Endothelial cell of umbilical vein (primary cell): ENCODE measurements around the gene SYNM. TPM values are rescaled to one million over a fixed set of nuclear protein-coding genes. Genes with fewer than 3 reads are reported as not detected.

Source experiments
- BruUV-seq: library from RNA; stranded (reverse); fragments of 400-500 nt; replicated peaks from 2 replicates; lab custom pipeline; 2021; lab: Mats Ljungman, UMichigan
- CTCF ChIA-PET: fragments of 300-600, 350-600 bp; sonication (Branson Sonifier 250); formaldehyde crosslinking; loops from one replicate; lab custom pipeline; 2021; ENCODE audit warnings: antibody characterized with exemption, inconsistent platforms; lab: Charles Lee
- POLR2A ChIA-PET: fragments of 300-600, 350-600 bp; sonication (Branson Sonifier 250); formaldehyde crosslinking; loops from one replicate; lab custom pipeline; 2021; ENCODE audit warnings: antibody characterized with exemption, inconsistent platforms; lab: Charles Lee
- DNase-seq: peaks from one replicate; pipeline ENCODE4 v3.0.0-alpha.2; 2011; ENCODE audit warnings: low read depth, low spot score
- FAIRE-seq: peaks from 2 replicates; lab custom pipeline; 2011; peaks lifted over from hg19 to GRCh38; lab: Jason Lieb, UNC
- H2AFZ ChIP-seq: 2 replicates; pipeline ENCODE4 v1.6.0; 2012; ENCODE audit warnings: low read depth, low read length, control low read depth, inconsistent platforms
- H3K27ac ChIP-seq: 2 replicates; pipeline ENCODE4 v1.5.1; 2011; ENCODE audit warnings: low read depth, mild to moderate bottlenecking, control low read depth, low read length, moderate library complexity; ENCODE audit not compliant: insufficient read depth
- H3K27me3 ChIP-seq, 2 experiments: 2 replicates each; pipeline versions ENCODE4 v1.6.0 to v1.6.1; 2011; ENCODE audit warnings: low read length in 2 of 2, mixed read lengths in 1 of 2; ENCODE audit not compliant: control insufficient read depth in 2 of 2, insufficient read depth in 2 of 2
- H3K36me3 ChIP-seq, 2 experiments: 2 replicates in 1 of 2; 3 replicates in 1 of 2; pipeline ENCODE4 v1.5.1; 2011; ENCODE audit warnings: low read length in 2 of 2, mild to moderate bottlenecking in 1 of 2, moderate library complexity in 1 of 2; ENCODE audit not compliant: control insufficient read depth in 2 of 2, insufficient read depth in 2 of 2; ENCODE audit errors: extremely low read depth in 1 of 2
- H3K4me1 ChIP-seq: 3 replicates; pipeline ENCODE4 v1.5.1; 2011; ENCODE audit warnings: mild to moderate bottlenecking, low read length; ENCODE audit not compliant: control insufficient read depth, insufficient read depth; ENCODE audit errors: extremely low read depth
- H3K4me2 ChIP-seq: 2 replicates; pipeline ENCODE4 v1.6.1; 2011; ENCODE audit warnings: low read length, control low read depth, mixed read lengths; ENCODE audit not compliant: insufficient read depth
- H3K4me3 ChIP-seq, 3 experiments: fragments of 200-600 bp in 1 of 3; sonication (generic), shearing (Covaris generic) in 1 of 3; replicated peaks in 1 of 3; 2 replicates each; pipeline ENCODE4 v1.5.1; 2011 to 2016; ENCODE audit warnings: control low read depth in 3 of 3, low read length in 3 of 3, mild to moderate bottlenecking in 2 of 3, inconsistent platforms in 1 of 3, low read depth in 1 of 3, moderate library complexity in 1 of 3; ENCODE audit not compliant: insufficient read depth in 1 of 3
- H3K79me2 ChIP-seq: 2 replicates; pipeline ENCODE4 v1.6.0; 2012; ENCODE audit warnings: low read length, inconsistent platforms; ENCODE audit not compliant: control insufficient read depth, insufficient read depth
- H3K9ac ChIP-seq: replicated peaks from 2 replicates; pipeline ENCODE3; 2011; ENCODE audit warnings: low read length, control low read depth; ENCODE audit not compliant: insufficient read depth; ENCODE audit errors: extremely low read depth
- H3K9me1 ChIP-seq: replicated peaks from 3 replicates; pipeline ENCODE4 v1.6.0; 2011; ENCODE audit warnings: mild to moderate bottlenecking, low read length; ENCODE audit not compliant: control insufficient read depth, insufficient read depth; ENCODE audit errors: extremely low read depth
- H3K9me3 ChIP-seq: replicated peaks from 2 replicates; pipeline ENCODE4 v1.5.1; 2012; ENCODE audit warnings: low read length, inconsistent platforms; ENCODE audit not compliant: control insufficient read depth, insufficient read depth
- H4K20me1 ChIP-seq: replicated peaks from 2 replicates; pipeline ENCODE3; 2011; ENCODE audit warnings: mild to moderate bottlenecking, low read length; ENCODE audit not compliant: control insufficient read depth, insufficient read depth; ENCODE audit errors: extremely low read depth
- EZH2 ChIP-seq: IDR thresholded peaks from 2 replicates; pipeline ENCODE4 v1.6.1; 2012; ENCODE audit warnings: borderline replicate concordance, low read depth, mild to moderate bottlenecking, moderate library complexity, low read length, inconsistent platforms; ENCODE audit not compliant: severe bottlenecking
- FOS ChIP-seq: IDR thresholded peaks from 2 replicates; pipeline ENCODE4 v1.6.1; 2011; ENCODE audit warnings: mild to moderate bottlenecking, low read length, moderate library complexity, borderline replicate concordance; ENCODE audit not compliant: insufficient read depth
- GATA2 ChIP-seq: IDR thresholded peaks from 2 replicates; pipeline ENCODE4 v1.7.0; 2011; ENCODE audit warnings: low read depth, mild to moderate bottlenecking, moderate library complexity, mixed read lengths, low read length; ENCODE audit not compliant: insufficient read length, insufficient read depth
- JUN ChIP-seq: IDR thresholded peaks from 2 replicates; pipeline ENCODE4 v1.6.1; 2011; ENCODE audit warnings: borderline replicate concordance, low read depth; ENCODE audit not compliant: insufficient read length, insufficient read depth
- MAX ChIP-seq: IDR thresholded peaks from 2 replicates; pipeline ENCODE4 v1.6.1; 2011; ENCODE audit not compliant: insufficient read depth, insufficient read length
- MYC ChIP-seq: IDR thresholded peaks from one replicate; pipeline ENCODE4 v1.6.1; 2011; ENCODE audit warnings: mild to moderate bottlenecking, low read depth, low read length
- POLR2A ChIP-seq: IDR thresholded peaks from 2 replicates; pipeline ENCODE4 v1.6.1; 2012; ENCODE audit warnings: low read depth, mild to moderate bottlenecking, control low read depth, low read length
- POLR2AphosphoS5 ChIP-seq: IDR thresholded peaks from 2 replicates; pipeline ENCODE4 v1.6.1; 2012; ENCODE audit warnings: low read depth, mild to moderate bottlenecking, control low read depth, low read length, moderate library complexity; ENCODE audit not compliant: insufficient read depth
- dilution Hi-C: fragments of 300-500 bp; cut with MboI; formaldehyde crosslinking; loops from one replicate; pipeline ENCODE4 v1.15.0; 2019; ENCODE audit warnings: low sequenced_read_pairs; ENCODE audit not compliant: extremely low pct_ligation_motif_present
- intact Hi-C: fragments of 100-400 bp; cut with micrococcal nuclease; formaldehyde crosslinking; loops from one replicate; pipeline ENCODE4 v1.10.0; 2022
- polyA plus RNA-seq, 4 experiments: library from polyadenylated mRNA; depleted of rRNA in 3 of 4; stranded (reverse) in 3 of 4; unstranded in 1 of 4; fragments of >200 nt; gene quantifications; 2 replicates each; pipeline versions ENCODE4 v1.2.1 to v1.2.3, GENCODE V29; 2011 to 2012; ENCODE audit warnings: missing spikeins in 1 of 4
- total RNA-seq: library from RNA; stranded (reverse); gene quantifications from 2 replicates; pipeline ENCODE4 v1.2.3, GENCODE V29; 2021
- TF ChIP-seq, protein P1 (sequence below), 2 donors: IDR thresholded peaks; 1 replicate in 1 of 2; 2 replicates in 1 of 2; pipeline ENCODE4 v1.5.1; 2011; ENCODE audit warnings: low read length in 2 of 2, mild to moderate bottlenecking in 2 of 2, moderate library complexity in 2 of 2, control low read depth in 1 of 2, inconsistent platforms in 1 of 2, low read depth in 1 of 2; ENCODE audit not compliant: insufficient read depth in 1 of 2; ENCODE audit errors: extremely low read depth in 1 of 2

Gene SYNM
- total and polyA plus RNA-seq, 2 donors (not counting 3 experiments of a cell fraction or from before 2014, with no cell fraction given): 3.7 to 10.2 TPM

GRCh38 chr15:99092554-99093172 lies 12.2 kb upstream of the SYNM start:
- Histone ChIP-seq H3K9me1 (no peaks in the 10 kb centered on the region), H3K79me2 (no peaks in the 10 kb centered on the region), H3K27ac (no peak overlapping the region), H2AFZ (no peak overlapping the region), H3K27me3 (no peaks in the 10 kb centered on the region), H3K4me2 (no peak overlapping the region), H3K9me3 (no peaks in the 10 kb centered on the region), H4K20me1 (no peaks in the 10 kb centered on the region), H3K9ac (no peak overlapping the region), H3K36me3 (no peaks in the 10 kb centered on the region), H3K4me3 (no peak overlapping the region), H3K4me1 (no peaks in the 10 kb centered on the region)
- CTCF ChIA-PET: interaction anchor here (4.9 kb wide), 1 partner anchor 8 kb away, joined by 27 read pairs; no protein-coding TSS in a partner anchor
- FAIRE-seq (no peak), DNase-seq (no peak)
- BruUV-seq: no TSS peak
- intact Hi-C loops (no loop called here), dilution Hi-C loops (no loop called here)
- POLR2A ChIA-PET: no interaction called here
- TF ChIP-seq, protein P1, sequence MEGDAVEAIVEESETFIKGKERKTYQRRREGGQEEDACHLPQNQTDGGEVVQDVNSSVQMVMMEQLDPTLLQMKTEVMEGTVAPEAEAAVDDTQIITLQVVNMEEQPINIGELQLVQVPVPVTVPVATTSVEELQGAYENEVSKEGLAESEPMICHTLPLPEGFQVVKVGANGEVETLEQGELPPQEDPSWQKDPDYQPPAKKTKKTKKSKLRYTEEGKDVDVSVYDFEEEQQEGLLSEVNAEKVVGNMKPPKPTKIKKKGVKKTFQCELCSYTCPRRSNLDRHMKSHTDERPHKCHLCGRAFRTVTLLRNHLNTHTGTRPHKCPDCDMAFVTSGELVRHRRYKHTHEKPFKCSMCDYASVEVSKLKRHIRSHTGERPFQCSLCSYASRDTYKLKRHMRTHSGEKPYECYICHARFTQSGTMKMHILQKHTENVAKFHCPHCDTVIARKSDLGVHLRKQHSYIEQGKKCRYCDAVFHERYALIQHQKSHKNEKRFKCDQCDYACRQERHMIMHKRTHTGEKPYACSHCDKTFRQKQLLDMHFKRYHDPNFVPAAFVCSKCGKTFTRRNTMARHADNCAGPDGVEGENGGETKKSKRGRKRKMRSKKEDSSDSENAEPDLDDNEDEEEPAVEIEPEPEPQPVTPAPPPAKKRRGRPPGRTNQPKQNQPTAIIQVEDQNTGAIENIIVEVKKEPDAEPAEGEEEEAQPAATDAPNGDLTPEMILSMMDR (IDR thresholded peaks at IDR 0.05; ENCODE audit: extremely low read depth in 1 of 2, insufficient read depth in 1 of 2, low read depth in 1 of 2, low read length in 2 of 2): no peak
- TF ChIP-seq FOS (no peak), GATA2 (no peak), POLR2AphosphoS5 (no peak), POLR2A (no peak)

- dilution Hi-C loops: no loop called here
- CTCF ChIA-PET: no interaction called here
These were observed 9.3 kb upstream of the SYNM start for GRCh38 chr15:99095626-99096025.

More at GRCh38 chr15:99095626-99096025, 9.3 kb upstream of the SYNM start:
- H3K9me1 ChIP-seq: no peaks in the 10 kb centered on the region
- intact Hi-C loops: no loop called here
- no peak overlapping the region for H3K27ac ChIP-seq
- H3K4me3 ChIP-seq: no peak overlapping the region
- no peaks in the 10 kb centered on the region for H3K4me1 ChIP-seq
- FAIRE-seq (no peak), DNase-seq (no peak)
- TF ChIP-seq MAX (no peak), EZH2 (no peak), POLR2AphosphoS5 (no peak), MYC (no peak), POLR2A (no peak), GATA2 (no peak), JUN (no peak), FOS (no peak)
- TF ChIP-seq, protein P1 (IDR thresholded peaks at IDR 0.05; ENCODE audit: extremely low read depth in 1 of 2, insufficient read depth in 1 of 2, low read depth in 1 of 2, low read length in 2 of 2): no peak
- no peaks in the 10 kb centered on the region for H4K20me1 ChIP-seq
- POLR2A ChIA-PET: no interaction called here
- no TSS peak for BruUV-seq
- peaks cover 0 to 2% of the 10 kb centered on the region in 2 experiments for H3K27me3 ChIP-seq
- no peaks in the 10 kb centered on the region for H3K9me3 ChIP-seq
- H2AFZ ChIP-seq: no peak overlapping the region
- H3K4me2 ChIP-seq: no peak overlapping the region
- H3K9ac ChIP-seq: no peak overlapping the region
- H3K79me2 ChIP-seq: no peaks in the 10 kb centered on the region
- no peaks in the 10 kb centered on the region for H3K36me3 ChIP-seq
